Ishikawa (cell line): Measurements from ENCODE around the gene SHISAL2B.

Source experiments
- EP300 ChIP-seq: IDR thresholded peaks from 2 replicates; pipeline ENCODE4 v1.6.1; 2012; ENCODE audit warnings: borderline replicate concordance
- ZBTB7A ChIP-seq: IDR thresholded peaks from 2 replicates; pipeline ENCODE4 v1.6.1; 2012; ENCODE audit warnings: low read depth

DNA sequence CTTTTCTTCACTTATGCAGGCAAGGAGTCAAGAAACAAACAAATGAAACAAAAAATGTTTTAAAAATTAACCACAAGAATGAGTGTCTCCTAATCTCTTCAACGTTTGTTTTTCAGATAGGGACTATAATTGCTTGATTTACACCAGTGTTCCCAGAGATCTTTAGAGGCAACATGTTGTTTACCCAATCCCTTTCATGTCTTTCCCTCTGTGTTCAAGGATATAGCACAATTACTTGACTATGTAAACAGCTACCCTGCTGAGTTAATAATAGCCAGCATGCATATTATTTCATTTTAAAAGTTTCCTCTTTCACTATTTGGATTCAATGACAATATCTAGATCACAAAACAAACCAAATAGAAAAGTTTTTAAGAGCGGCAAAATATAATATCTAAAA lies 25.1 kb upstream of the SHISAL2B start:
- no peak for TF ChIP-seq ZBTB7A
- TF ChIP-seq EP300, result no peak
